HCT116 (cell line): ENCODE results near the gene MTG2. TPM values are rescaled to one million over a fixed set of nuclear protein-coding genes. Genes with fewer than 3 reads are reported as not detected.

ENCODE experiments used
- ATAC-seq: fragments of 200-7000 bp; cut with Tn5 transposase; 2 replicates; pipeline ENCODE4 v1.9.1; 2020; ENCODE audit warnings: mild to moderate bottlenecking, moderate library complexity
- BruUV-seq: library from RNA; stranded (reverse); fragments of 400-500 nt; replicated peaks from 2 replicates; lab custom pipeline; 2021; lab: Mats Ljungman, UMichigan
- CTCF ChIA-PET: fragments of 300-600 bp; sonication (Branson Sonifier 250); formaldehyde crosslinking; loops from one replicate; lab custom pipeline; 2021; ENCODE audit warnings: antibody characterized with exemption; lab: Charles Lee
- POLR2A ChIA-PET: fragments of 300-600, 350-600 bp; sonication (Branson Sonifier 250); formaldehyde crosslinking; loops from one replicate; lab custom pipeline; 2021; ENCODE audit warnings: antibody characterized with exemption; lab: Charles Lee
- RAD21 ChIA-PET, 2 experiments: fragments of 300-600 bp; sonication (Branson Sonifier 250); formaldehyde crosslinking; loops; one replicate each; lab custom pipeline; 2023; ENCODE audit warnings: low total read pairs in 2 of 2; ENCODE audit not compliant: uncharacterized antibody in 2 of 2, unreplicated experiment in 2 of 2, low non-redundant PET in 1 of 2; lab: Charles Lee
- DNase-seq: peaks from one replicate; pipeline ENCODE4 v3.0.0-alpha.2; 2010; ENCODE audit warnings: low read depth, low spot score
- H2AFZ ChIP-seq: fragments of 200-600 bp; shearing (Covaris generic), sonication (generic); 2 replicates; pipeline ENCODE4 v1.6.1; 2017; ENCODE audit warnings: low read depth, mixed run types, mixed read lengths, antibody characterized with exemption, low read length; ENCODE audit not compliant: poor library complexity, severe bottlenecking
- H3K27ac ChIP-seq: 2 replicates; pipeline ENCODE4 v1.5.1; 2012; ENCODE audit warnings: low read depth, low read length
- H3K27me3 ChIP-seq: fragments of 200-600 bp; sonication (generic); 2 replicates; pipeline ENCODE4 v1.6.1; 2016; ENCODE audit warnings: mixed run types, low read length, mixed read lengths; ENCODE audit not compliant: insufficient read depth
- H3K36me3 ChIP-seq, 2 experiments: fragments of 200-500 bp in 1 of 2; fragments of 200-600 bp in 1 of 2; sonication (Bioruptor generic) in 1 of 2; sonication (generic) in 1 of 2; 2 replicates each; pipeline versions ENCODE4 v1.5.1 to v1.6.1; 2014 to 2016; ENCODE audit warnings: low read length in 2 of 2, inconsistent platforms in 1 of 2, mixed read lengths in 1 of 2, mixed run types in 1 of 2; ENCODE audit not compliant: insufficient read depth in 2 of 2, control insufficient read depth in 1 of 2
- H3K4me1 ChIP-seq, 2 experiments: fragments of 200-600 bp in 1 of 2; sonication (generic) in 1 of 2; 2 replicates each; pipeline versions ENCODE4 v1.5.1 to v1.6.1; 2012 to 2017; ENCODE audit warnings: low read length in 2 of 2, inconsistent platforms in 1 of 2, mild to moderate bottlenecking in 1 of 2, mixed read lengths in 1 of 2, mixed run types in 1 of 2, moderate library complexity in 1 of 2; ENCODE audit not compliant: insufficient read depth in 2 of 2, control insufficient read depth in 1 of 2
- H3K4me2 ChIP-seq: fragments of 200-600 bp; sonication (generic); 2 replicates; pipeline ENCODE4 v1.6.1; 2017; ENCODE audit warnings: mixed run types, low read length, mixed read lengths
- H3K4me3 ChIP-seq, 2 experiments: fragments of 200-600 bp in 1 of 2; sonication (generic) in 1 of 2; replicated peaks in 1 of 2; 2 replicates each; pipeline ENCODE4 v1.5.1; 2011 to 2016; ENCODE audit warnings: low read length in 2 of 2, control low read depth in 1 of 2, low read depth in 1 of 2, mild to moderate bottlenecking in 1 of 2, mixed read lengths in 1 of 2, mixed run types in 1 of 2
- H3K79me2 ChIP-seq: fragments of 200-600 bp; sonication (generic); 2 replicates; pipeline ENCODE4 v1.6.1; 2017; ENCODE audit warnings: mild to moderate bottlenecking, mixed run types, low read length, moderate library complexity, mixed read lengths; ENCODE audit not compliant: insufficient read depth
- H3K9ac ChIP-seq: fragments of 200-600 bp; sonication (generic); 2 replicates; pipeline ENCODE4 v1.6.1; 2016; ENCODE audit warnings: low read length, mixed read lengths
- H3K9me2 ChIP-seq: fragments of 200-600 bp; sonication (generic), shearing (Covaris generic); 2 replicates; pipeline ENCODE4 v1.6.1; 2017; ENCODE audit warnings: mixed run types, mild to moderate bottlenecking, moderate library complexity; ENCODE audit not compliant: insufficient read depth
- H3K9me3 ChIP-seq, 2 experiments: fragments of 200-500 bp in 1 of 2; fragments of 200-600 bp in 1 of 2; sonication (Bioruptor generic) in 1 of 2; sonication (generic) in 1 of 2; 2 replicates each; pipeline ENCODE4 v1.6.1; 2014 to 2017; ENCODE audit warnings: low read length in 2 of 2, mixed read lengths in 2 of 2, inconsistent platforms in 1 of 2, low read depth in 1 of 2, mild to moderate bottlenecking in 1 of 2, mixed run types in 1 of 2, moderate library complexity in 1 of 2; ENCODE audit not compliant: control insufficient read depth in 1 of 2, insufficient read depth in 1 of 2
- H4K20me1 ChIP-seq: fragments of 200-600 bp; sonication (generic), shearing (Covaris generic); 2 replicates; pipeline ENCODE4 v1.6.1; 2017; ENCODE audit warnings: mixed run types, mild to moderate bottlenecking, moderate library complexity; ENCODE audit not compliant: insufficient read depth
- CBX3 ChIP-seq: IDR thresholded peaks from 2 replicates; pipeline ENCODE4 v1.6.1; 2012; ENCODE audit warnings: low read depth
- EZH2 ChIP-seq: fragments of 200-600 bp; sonication (generic); IDR thresholded peaks from 2 replicates; pipeline ENCODE4 v1.6.1; 2017; ENCODE audit warnings: antibody characterized with exemption, mixed run types
- FOSL1 ChIP-seq: IDR thresholded peaks from 2 replicates; pipeline ENCODE4 v1.6.1; 2012; ENCODE audit warnings: low read depth
- POLR2A ChIP-seq: IDR thresholded peaks from 2 replicates; pipeline ENCODE4 v1.7.0; 2011; ENCODE audit warnings: borderline replicate concordance; ENCODE audit not compliant: insufficient read depth, insufficient read length; ENCODE audit errors: extremely low read depth
- RAD21 ChIP-seq: IDR thresholded peaks from 2 replicates; pipeline ENCODE4 v1.6.1; 2012; ENCODE audit warnings: low read depth, mild to moderate bottlenecking
- SIN3A ChIP-seq: IDR thresholded peaks from 2 replicates; pipeline ENCODE4 v1.6.1; 2012; ENCODE audit warnings: low read depth
- TCF7L2 ChIP-seq: IDR thresholded peaks from 2 replicates; pipeline ENCODE4 v1.7.0; 2011; ENCODE audit warnings: borderline replicate concordance, inconsistent platforms; ENCODE audit not compliant: insufficient read depth, insufficient read length; ENCODE audit errors: extremely low read depth
- ZFX ChIP-seq: fragments of 450-650 bp; IDR thresholded peaks from 2 replicates; pipeline ENCODE4 v1.6.1; 2017
- ZNF274 ChIP-seq: fragments of 200-500 bp; sonication (Bioruptor generic); IDR thresholded peaks from 2 replicates; pipeline ENCODE4 v1.6.1; 2014; ENCODE audit warnings: mild to moderate bottlenecking, low read depth, low read length, inconsistent platforms
- intact Hi-C: fragments of 100-400 bp; cut with micrococcal nuclease; formaldehyde crosslinking; loops from 2 replicates; pipeline ENCODE4 v1.10.0; 2022
- total RNA-seq: library from RNA; stranded (reverse); gene quantifications from one replicate; pipeline ENCODE4 v1.2.1, GENCODE V29; 2021; ENCODE audit not compliant: unreplicated experiment
- TF ChIP-seq, protein P1 (sequence below): IDR thresholded peaks from 2 replicates; pipeline ENCODE4 v1.6.1; 2012
- TF ChIP-seq, protein P2 (sequence below): IDR thresholded peaks from 2 replicates; pipeline ENCODE4 v1.6.1; 2012
- TF ChIP-seq, protein P3 (sequence below): IDR thresholded peaks from 2 replicates; pipeline ENCODE4 v1.6.1; 2012; ENCODE audit warnings: low read depth

The MTG2 gene
- total RNA-seq, 1 experiment from 2014 or later, result 43.3 TPM

DNA sequence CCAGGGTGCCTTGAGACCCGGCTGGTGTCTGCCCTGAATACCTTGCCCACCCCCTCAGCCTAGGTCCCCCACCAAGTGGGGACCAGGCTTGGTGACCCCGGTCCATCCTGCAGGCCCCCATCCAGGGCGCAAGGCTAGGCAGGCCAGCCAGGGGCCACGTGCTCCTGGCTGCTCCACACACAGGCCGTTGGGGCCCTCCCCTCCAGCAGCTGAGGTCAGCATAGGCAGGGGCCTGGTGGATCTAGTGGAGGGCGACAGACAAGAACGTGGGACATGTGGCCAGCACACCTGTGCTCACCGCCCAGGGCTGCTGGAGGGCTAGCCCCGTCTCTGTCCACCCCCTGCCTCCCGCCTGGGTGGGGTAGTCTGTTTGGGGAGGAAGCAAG is 44.8 kb downstream of the MTG2 start (continued):
- TF ChIP-seq, protein P1, sequence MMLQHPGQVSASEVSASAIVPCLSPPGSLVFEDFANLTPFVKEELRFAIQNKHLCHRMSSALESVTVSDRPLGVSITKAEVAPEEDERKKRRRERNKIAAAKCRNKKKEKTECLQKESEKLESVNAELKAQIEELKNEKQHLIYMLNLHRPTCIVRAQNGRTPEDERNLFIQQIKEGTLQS, result no peak
- TF ChIP-seq ZNF274 (no peak), EZH2 (no peak), RAD21 (no peak), FOSL1 (no peak), ZFX (no peak), CBX3 (no peak)

DNA sequence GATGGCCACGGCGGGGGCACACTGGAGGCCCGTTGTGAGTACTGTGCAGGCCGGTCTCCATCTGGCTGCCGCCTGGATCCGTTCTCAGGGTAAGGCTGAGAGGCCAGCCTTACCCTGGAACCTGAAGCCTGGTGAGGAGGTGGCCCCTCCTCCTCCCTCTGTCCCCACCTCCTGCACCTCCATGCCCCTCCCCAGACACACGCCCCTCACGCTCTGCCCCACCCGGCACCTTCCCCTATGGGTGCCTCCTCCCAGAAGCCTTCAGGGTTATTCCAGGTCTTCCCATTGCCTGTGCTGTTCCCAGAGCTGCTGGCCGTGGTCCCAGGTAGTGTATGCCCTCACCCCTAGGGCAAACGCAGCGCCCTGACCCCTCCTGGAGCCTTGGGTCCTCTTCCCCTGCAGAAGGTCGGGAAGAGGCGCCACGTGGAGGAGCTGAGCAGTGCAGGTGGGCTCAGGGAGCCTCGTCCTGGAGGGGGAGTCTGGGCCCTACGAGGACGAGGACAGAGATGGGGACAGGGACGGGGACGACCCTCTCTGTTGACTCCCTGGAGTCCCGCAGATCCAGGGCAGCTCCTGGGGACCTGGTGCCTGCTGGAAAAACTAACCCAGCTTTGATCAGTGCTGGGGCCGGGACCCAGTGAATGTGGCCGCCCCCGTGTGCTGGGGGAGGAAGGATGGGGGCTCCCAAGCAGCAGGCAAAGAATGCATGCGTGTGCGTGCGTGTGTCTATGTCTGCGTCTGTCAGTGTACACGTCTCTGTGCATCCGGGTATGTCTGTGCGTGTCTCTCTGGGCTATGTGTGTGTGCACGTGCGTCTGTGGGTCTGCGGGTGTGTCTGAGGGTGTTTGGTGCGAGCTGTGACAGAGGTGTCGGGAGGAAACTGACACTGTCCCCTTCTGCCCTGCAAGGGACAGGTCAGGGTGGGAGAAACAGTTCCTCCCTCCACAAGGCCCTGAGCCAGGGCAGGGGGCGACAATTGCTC is 45.4 kb downstream of the MTG2 start:
- no peak overlapping the region for H3K27ac ChIP-seq
- H3K9ac ChIP-seq, result no peak overlapping the region
- intact Hi-C loops, result no loop called here
- peaks cover 0 to 10% of the 10 kb centered on the region in 2 experiments; a peak in 2 of 4 replicates for H3K4me1 ChIP-seq
- ATAC-seq, result peak; percentile 90
- no peaks in the 10 kb centered on the region for H3K36me3 ChIP-seq
- H3K79me2 ChIP-seq, result no peaks in the 10 kb centered on the region
- ChIA-PET CTCF (no interaction called here), RAD21 (no interaction called here), POLR2A (no interaction called here)
- H3K9me2 ChIP-seq, result no peaks in the 10 kb centered on the region
- H4K20me1 ChIP-seq, result no peaks in the 10 kb centered on the region
- H2AFZ ChIP-seq, result no peak overlapping the region
- no peaks in the 10 kb centered on the region for H3K9me3 ChIP-seq
- DNase-seq, result no peak
- BruUV-seq, result no TSS peak
- H3K27me3 ChIP-seq, result peaks cover 16% of the 10 kb centered on the region; the same call in 1 of the 2 replicates
- peak overlapping the region; percentile 23; the same call in 1 of the 2 replicates for H3K4me2 ChIP-seq
- H3K4me3 ChIP-seq, result no peak overlapping the region
- no peak for TF ChIP-seq SIN3A
- TF ChIP-seq POLR2A, result no peak
- TF ChIP-seq, protein P2, sequence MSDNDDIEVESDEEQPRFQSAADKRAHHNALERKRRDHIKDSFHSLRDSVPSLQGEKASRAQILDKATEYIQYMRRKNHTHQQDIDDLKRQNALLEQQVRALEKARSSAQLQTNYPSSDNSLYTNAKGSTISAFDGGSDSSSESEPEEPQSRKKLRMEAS, result no peak
- TF ChIP-seq, protein P3, sequence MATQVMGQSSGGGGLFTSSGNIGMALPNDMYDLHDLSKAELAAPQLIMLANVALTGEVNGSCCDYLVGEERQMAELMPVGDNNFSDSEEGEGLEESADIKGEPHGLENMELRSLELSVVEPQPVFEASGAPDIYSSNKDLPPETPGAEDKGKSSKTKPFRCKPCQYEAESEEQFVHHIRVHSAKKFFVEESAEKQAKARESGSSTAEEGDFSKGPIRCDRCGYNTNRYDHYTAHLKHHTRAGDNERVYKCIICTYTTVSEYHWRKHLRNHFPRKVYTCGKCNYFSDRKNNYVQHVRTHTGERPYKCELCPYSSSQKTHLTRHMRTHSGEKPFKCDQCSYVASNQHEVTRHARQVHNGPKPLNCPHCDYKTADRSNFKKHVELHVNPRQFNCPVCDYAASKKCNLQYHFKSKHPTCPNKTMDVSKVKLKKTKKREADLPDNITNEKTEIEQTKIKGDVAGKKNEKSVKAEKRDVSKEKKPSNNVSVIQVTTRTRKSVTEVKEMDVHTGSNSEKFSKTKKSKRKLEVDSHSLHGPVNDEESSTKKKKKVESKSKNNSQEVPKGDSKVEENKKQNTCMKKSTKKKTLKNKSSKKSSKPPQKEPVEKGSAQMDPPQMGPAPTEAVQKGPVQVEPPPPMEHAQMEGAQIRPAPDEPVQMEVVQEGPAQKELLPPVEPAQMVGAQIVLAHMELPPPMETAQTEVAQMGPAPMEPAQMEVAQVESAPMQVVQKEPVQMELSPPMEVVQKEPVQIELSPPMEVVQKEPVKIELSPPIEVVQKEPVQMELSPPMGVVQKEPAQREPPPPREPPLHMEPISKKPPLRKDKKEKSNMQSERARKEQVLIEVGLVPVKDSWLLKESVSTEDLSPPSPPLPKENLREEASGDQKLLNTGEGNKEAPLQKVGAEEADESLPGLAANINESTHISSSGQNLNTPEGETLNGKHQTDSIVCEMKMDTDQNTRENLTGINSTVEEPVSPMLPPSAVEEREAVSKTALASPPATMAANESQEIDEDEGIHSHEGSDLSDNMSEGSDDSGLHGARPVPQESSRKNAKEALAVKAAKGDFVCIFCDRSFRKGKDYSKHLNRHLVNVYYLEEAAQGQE, result no peak
- TF ChIP-seq TCF7L2, result no peak
